Prostate gland (tissue), 2 donors: ENCODE results near the gene TMEM107. TPM values are rescaled to one million over a fixed set of nuclear protein-coding genes. Genes with fewer than 3 reads are reported as not detected.

Experiments
- DNase-seq: peaks from one replicate; pipeline ENCODE4 v3.0.0-alpha.2; 2019; ENCODE audit warnings: low spot score
- H3K27ac ChIP-seq, 2 donors: fragments of 200-600 bp; sonication (generic); 2 replicates each; pipeline ENCODE4 v1.5.1; 2017 to 2019
- H3K27me3 ChIP-seq: fragments of 200-600 bp; sonication (generic); replicated peaks from 2 replicates; pipeline ENCODE4 v1.5.1; 2019; ENCODE audit not compliant: insufficient read depth
- H3K36me3 ChIP-seq, 2 donors: fragments of 200-600 bp; sonication (generic); 1 replicate in 1 of 2; 2 replicates in 1 of 2; pipeline versions ENCODE4 v1.5.1 to v1.8.1; 2017 to 2019
- H3K4me1 ChIP-seq: fragments of 200-600 bp; sonication (generic); replicated peaks from 2 replicates; pipeline ENCODE4 v1.5.1; 2019
- H3K4me3 ChIP-seq, 2 donors: fragments of 200-600 bp; sonication (generic); 2 replicates each; pipeline ENCODE4 v1.5.1; 2017 to 2019
- H3K9me3 ChIP-seq: fragments of 200-600 bp; sonication (generic); 2 replicates; pipeline ENCODE4 v1.5.1; 2017
- POLR2A ChIP-seq: fragments of 450-650 bp; IDR thresholded peaks from one replicate; pipeline ENCODE4 v1.6.1; 2016; ENCODE audit warnings: antibody characterized with exemption, mild to moderate bottlenecking
- POLR2AphosphoS5 ChIP-seq: sonication (generic); formaldehyde crosslinking; IDR thresholded peaks from one replicate; pipeline ENCODE4 v1.6.1; 2017; ENCODE audit warnings: antibody characterized with exemption
- WGBS: methylation state at CpG from one replicate; pipeline ENCODE4 v1.1.5; 2018; 5-methylcytosine and 5-hydroxymethylcytosine counted together
- intact Hi-C: fragments of 100-400 bp; cut with DNase I; formaldehyde crosslinking; loops from one replicate; pipeline ENCODE4 v1.14.2; 2022
- total RNA-seq, 2 donors: library from RNA; depleted of rRNA; stranded (reverse); fragments of >200 nt; gene quantifications; one replicate each; pipeline ENCODE4 v1.1.0, GENCODE V29; 2016
- TF ChIP-seq, protein P1 (sequence below), 4 experiments: fragments of 200-600 bp in 2 of 4; fragments of 450-650 bp in 2 of 4; sonication (generic) in 2 of 4; IDR thresholded peaks; 1 replicate in 3 of 4; 2 replicates in 1 of 4; pipeline ENCODE4 v1.5.1; 2016 to 2019; ENCODE audit warnings: antibody characterized with exemption in 4 of 4, mild to moderate bottlenecking in 2 of 4, moderate library complexity in 2 of 4

The TMEM107 gene
- total RNA-seq, 2 donors from 2014 or later: 8.6 to 13.9 TPM

DNA sequence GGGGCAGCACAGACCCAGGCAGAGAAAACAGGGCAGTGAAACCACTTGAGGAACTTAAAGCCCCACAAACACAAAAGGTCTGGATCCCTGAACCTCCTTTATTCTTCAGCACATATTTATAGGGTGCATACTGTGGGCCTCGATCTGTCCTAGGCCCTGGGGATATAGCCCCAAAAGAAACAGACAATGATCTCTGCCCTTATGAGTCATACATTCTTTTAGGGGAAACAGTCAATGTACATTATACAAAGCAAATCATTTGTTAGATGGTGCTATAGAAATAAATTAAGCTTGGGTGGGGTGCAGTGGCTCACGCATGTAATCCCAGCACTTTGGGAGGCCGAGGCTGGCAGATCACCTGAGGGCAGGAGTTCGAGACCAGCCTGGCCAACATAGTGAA, 42.2 kb downstream of the TMEM107 start:
- H3K36me3 ChIP-seq: no peaks in the 10 kb centered on the region
- intact Hi-C loops: no loop called here

GRCh38 chr17:8133399-8133798, 42.8 kb downstream of the TMEM107 start:
- Histone ChIP-seq H3K27me3 (no peaks in the 10 kb centered on the region), H3K9me3 (no peaks in the 10 kb centered on the region), H3K4me3 (no peak overlapping the region), H3K4me1 (no peaks in the 10 kb centered on the region), H3K36me3 (no peaks in the 10 kb centered on the region), H3K27ac (no peak overlapping the region)
- TF ChIP-seq, protein P1, sequence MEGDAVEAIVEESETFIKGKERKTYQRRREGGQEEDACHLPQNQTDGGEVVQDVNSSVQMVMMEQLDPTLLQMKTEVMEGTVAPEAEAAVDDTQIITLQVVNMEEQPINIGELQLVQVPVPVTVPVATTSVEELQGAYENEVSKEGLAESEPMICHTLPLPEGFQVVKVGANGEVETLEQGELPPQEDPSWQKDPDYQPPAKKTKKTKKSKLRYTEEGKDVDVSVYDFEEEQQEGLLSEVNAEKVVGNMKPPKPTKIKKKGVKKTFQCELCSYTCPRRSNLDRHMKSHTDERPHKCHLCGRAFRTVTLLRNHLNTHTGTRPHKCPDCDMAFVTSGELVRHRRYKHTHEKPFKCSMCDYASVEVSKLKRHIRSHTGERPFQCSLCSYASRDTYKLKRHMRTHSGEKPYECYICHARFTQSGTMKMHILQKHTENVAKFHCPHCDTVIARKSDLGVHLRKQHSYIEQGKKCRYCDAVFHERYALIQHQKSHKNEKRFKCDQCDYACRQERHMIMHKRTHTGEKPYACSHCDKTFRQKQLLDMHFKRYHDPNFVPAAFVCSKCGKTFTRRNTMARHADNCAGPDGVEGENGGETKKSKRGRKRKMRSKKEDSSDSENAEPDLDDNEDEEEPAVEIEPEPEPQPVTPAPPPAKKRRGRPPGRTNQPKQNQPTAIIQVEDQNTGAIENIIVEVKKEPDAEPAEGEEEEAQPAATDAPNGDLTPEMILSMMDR (IDR thresholded peaks at IDR 0.05): no peak
- no peak for TF ChIP-seq POLR2AphosphoS5
- TF ChIP-seq POLR2A: no peak
- 74% methylated on average over 12 of the region's 12 CpGs for WGBS
- DNase-seq: no peak
- intact Hi-C loops: no loop called here

More for the DNA sequence above, 42.2 kb downstream of the TMEM107 start:
- WGBS: 78% methylated on average over 4 of the region's 4 CpGs
- no peak for TF ChIP-seq POLR2AphosphoS5
- H3K4me3 ChIP-seq: no peak overlapping the region
- no peaks in the 10 kb centered on the region for H3K27me3 ChIP-seq
- no peaks in the 10 kb centered on the region for H3K9me3 ChIP-seq
- no peak overlapping the region for H3K27ac ChIP-seq
- H3K4me1 ChIP-seq: no peaks in the 10 kb centered on the region
- no peak for DNase-seq

- no peak for DNase-seq
Observed at GRCh38 chr17:8131844-8132441, 44.2 kb downstream of the TMEM107 start.

GRCh38 chr17:8128125-8128784, 47.9 kb downstream of the TMEM107 start:
- Histone ChIP-seq H3K27me3 (no peaks in the 10 kb centered on the region), H3K4me3 (no peak overlapping the region), H3K4me1 (peaks cover 4% of the 10 kb centered on the region), H3K27ac (no peak overlapping the region), H3K9me3 (no peaks in the 10 kb centered on the region), H3K36me3 (no peaks in the 10 kb centered on the region)
- intact Hi-C loops: no loop called here
- DNase-seq: no peak
- no peak for TF ChIP-seq POLR2A
- no peak for TF ChIP-seq POLR2AphosphoS5
- TF ChIP-seq, protein P1 (IDR thresholded peaks at IDR 0.05): no peak
- WGBS: 70% methylated on average over 14 of the region's 14 CpGs

More at GRCh38 chr17:8131844-8132441, 44.2 kb downstream of the TMEM107 start:
- TF ChIP-seq, protein P1 (IDR thresholded peaks at IDR 0.05): no peak
- TF ChIP-seq POLR2A (no peak), POLR2AphosphoS5 (no peak)
- WGBS: 76% methylated on average over 3 of the region's 3 CpGs
- intact Hi-C loops: no loop called here
- Histone ChIP-seq H3K27ac (no peak overlapping the region), H3K4me1 (no peaks in the 10 kb centered on the region), H3K27me3 (no peaks in the 10 kb centered on the region), H3K36me3 (no peaks in the 10 kb centered on the region), H3K9me3 (no peaks in the 10 kb centered on the region), H3K4me3 (no peak overlapping the region)

DNA sequence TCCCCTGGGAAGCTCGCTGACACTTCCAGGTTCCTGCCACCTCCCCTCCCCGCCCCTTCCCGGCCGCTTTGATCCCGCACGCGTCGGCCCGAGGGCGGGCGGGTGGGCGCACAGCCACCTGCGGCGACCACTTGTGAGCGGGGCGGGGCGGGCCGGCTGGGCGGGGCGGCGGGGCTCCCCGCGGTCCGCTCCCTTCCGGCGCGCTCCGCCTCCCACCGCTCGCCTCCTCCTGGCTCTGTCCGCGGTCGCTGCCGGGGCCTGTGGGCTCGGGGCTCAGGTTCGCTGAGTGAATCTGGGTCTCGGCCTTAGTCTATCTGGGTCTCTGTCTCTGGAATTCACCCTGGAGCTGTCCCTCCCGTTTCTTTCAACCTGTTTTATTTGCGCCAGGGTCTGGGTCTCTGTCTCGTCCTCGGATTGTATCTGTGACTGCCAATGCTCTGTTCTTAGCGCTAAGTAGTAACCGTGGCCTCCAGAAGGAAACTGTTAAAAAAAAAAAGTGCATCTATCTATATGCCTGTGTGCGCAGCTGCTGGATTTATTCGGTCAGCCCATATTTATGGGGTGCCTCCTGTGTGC, 49.6 kb downstream of the TMEM107 start:
- H3K36me3 ChIP-seq: no peaks in the 10 kb centered on the region
- H3K4me1 ChIP-seq: peaks cover 4% of the 10 kb centered on the region
- intact Hi-C loops: no loop called here
- under 1% methylated on average over 45 of the region's 45 CpGs for WGBS
- H3K27me3 ChIP-seq: no peaks in the 10 kb centered on the region
- no peaks in the 10 kb centered on the region for H3K9me3 ChIP-seq
- TF ChIP-seq POLR2A (peak; percentile 12), POLR2AphosphoS5 (no peak)
- TF ChIP-seq, protein P1 (IDR thresholded peaks at IDR 0.05): no peak
- H3K4me3 ChIP-seq: peak overlapping the region; percentile 51 to 65
- DNase-seq: peak; percentile 56
- H3K27ac ChIP-seq: peak overlapping the region; percentile 84 to 87
